Endothelial cell of umbilical vein (primary cell): ENCODE measurements around the gene COL20A1. TPM values are rescaled to one million over a fixed set of nuclear protein-coding genes. Genes with fewer than 3 reads are reported as not detected.

ENCODE experiments used
- BruUV-seq: library from RNA; stranded (reverse); fragments of 400-500 nt; replicated peaks from 2 replicates; lab custom pipeline; 2021; lab: Mats Ljungman, UMichigan
- CTCF ChIA-PET: fragments of 300-600, 350-600 bp; sonication (Branson Sonifier 250); formaldehyde crosslinking; loops from one replicate; lab custom pipeline; 2021; ENCODE audit warnings: antibody characterized with exemption, inconsistent platforms; lab: Charles Lee
- POLR2A ChIA-PET: fragments of 300-600, 350-600 bp; sonication (Branson Sonifier 250); formaldehyde crosslinking; loops from one replicate; lab custom pipeline; 2021; ENCODE audit warnings: antibody characterized with exemption, inconsistent platforms; lab: Charles Lee
- DNase-seq: peaks from one replicate; pipeline ENCODE4 v3.0.0-alpha.2; 2011; ENCODE audit warnings: low read depth, low spot score
- FAIRE-seq: peaks from 2 replicates; lab custom pipeline; 2011; peaks lifted over from hg19 to GRCh38; lab: Jason Lieb, UNC
- H2AFZ ChIP-seq: 2 replicates; pipeline ENCODE4 v1.6.0; 2012; ENCODE audit warnings: low read depth, low read length, control low read depth, inconsistent platforms
- H3K27ac ChIP-seq: 2 replicates; pipeline ENCODE4 v1.5.1; 2011; ENCODE audit warnings: low read depth, mild to moderate bottlenecking, control low read depth, low read length, moderate library complexity; ENCODE audit not compliant: insufficient read depth
- H3K27me3 ChIP-seq, 2 experiments: 2 replicates each; pipeline versions ENCODE4 v1.6.0 to v1.6.1; 2011; ENCODE audit warnings: low read length in 2 of 2, mixed read lengths in 1 of 2; ENCODE audit not compliant: control insufficient read depth in 2 of 2, insufficient read depth in 2 of 2
- H3K36me3 ChIP-seq, 2 experiments: 2 replicates in 1 of 2; 3 replicates in 1 of 2; pipeline ENCODE4 v1.5.1; 2011; ENCODE audit warnings: low read length in 2 of 2, mild to moderate bottlenecking in 1 of 2, moderate library complexity in 1 of 2; ENCODE audit not compliant: control insufficient read depth in 2 of 2, insufficient read depth in 2 of 2; ENCODE audit errors: extremely low read depth in 1 of 2
- H3K4me1 ChIP-seq: 3 replicates; pipeline ENCODE4 v1.5.1; 2011; ENCODE audit warnings: mild to moderate bottlenecking, low read length; ENCODE audit not compliant: control insufficient read depth, insufficient read depth; ENCODE audit errors: extremely low read depth
- H3K4me2 ChIP-seq: 2 replicates; pipeline ENCODE4 v1.6.1; 2011; ENCODE audit warnings: low read length, control low read depth, mixed read lengths; ENCODE audit not compliant: insufficient read depth
- H3K4me3 ChIP-seq, 3 experiments: fragments of 200-600 bp in 1 of 3; sonication (generic), shearing (Covaris generic) in 1 of 3; replicated peaks in 1 of 3; 2 replicates each; pipeline ENCODE4 v1.5.1; 2011 to 2016; ENCODE audit warnings: control low read depth in 3 of 3, low read length in 3 of 3, mild to moderate bottlenecking in 2 of 3, inconsistent platforms in 1 of 3, low read depth in 1 of 3, moderate library complexity in 1 of 3; ENCODE audit not compliant: insufficient read depth in 1 of 3
- H3K79me2 ChIP-seq: 2 replicates; pipeline ENCODE4 v1.6.0; 2012; ENCODE audit warnings: low read length, inconsistent platforms; ENCODE audit not compliant: control insufficient read depth, insufficient read depth
- H3K9ac ChIP-seq: replicated peaks from 2 replicates; pipeline ENCODE3; 2011; ENCODE audit warnings: low read length, control low read depth; ENCODE audit not compliant: insufficient read depth; ENCODE audit errors: extremely low read depth
- H3K9me1 ChIP-seq: replicated peaks from 3 replicates; pipeline ENCODE4 v1.6.0; 2011; ENCODE audit warnings: mild to moderate bottlenecking, low read length; ENCODE audit not compliant: control insufficient read depth, insufficient read depth; ENCODE audit errors: extremely low read depth
- H3K9me3 ChIP-seq: replicated peaks from 2 replicates; pipeline ENCODE4 v1.5.1; 2012; ENCODE audit warnings: low read length, inconsistent platforms; ENCODE audit not compliant: control insufficient read depth, insufficient read depth
- H4K20me1 ChIP-seq: replicated peaks from 2 replicates; pipeline ENCODE3; 2011; ENCODE audit warnings: mild to moderate bottlenecking, low read length; ENCODE audit not compliant: control insufficient read depth, insufficient read depth; ENCODE audit errors: extremely low read depth
- CTCF ChIP-seq, 2 donors: IDR thresholded peaks; 1 replicate in 1 of 2; 2 replicates in 1 of 2; pipeline ENCODE4 v1.5.1; 2011; ENCODE audit warnings: low read length in 2 of 2, mild to moderate bottlenecking in 2 of 2, moderate library complexity in 2 of 2, control low read depth in 1 of 2, inconsistent platforms in 1 of 2, low read depth in 1 of 2; ENCODE audit not compliant: insufficient read depth in 1 of 2; ENCODE audit errors: extremely low read depth in 1 of 2
- EZH2 ChIP-seq: IDR thresholded peaks from 2 replicates; pipeline ENCODE4 v1.6.1; 2012; ENCODE audit warnings: borderline replicate concordance, low read depth, mild to moderate bottlenecking, moderate library complexity, low read length, inconsistent platforms; ENCODE audit not compliant: severe bottlenecking
- FOS ChIP-seq: IDR thresholded peaks from 2 replicates; pipeline ENCODE4 v1.6.1; 2011; ENCODE audit warnings: mild to moderate bottlenecking, low read length, moderate library complexity, borderline replicate concordance; ENCODE audit not compliant: insufficient read depth
- GATA2 ChIP-seq: IDR thresholded peaks from 2 replicates; pipeline ENCODE4 v1.7.0; 2011; ENCODE audit warnings: low read depth, mild to moderate bottlenecking, moderate library complexity, mixed read lengths, low read length; ENCODE audit not compliant: insufficient read length, insufficient read depth
- JUN ChIP-seq: IDR thresholded peaks from 2 replicates; pipeline ENCODE4 v1.6.1; 2011; ENCODE audit warnings: borderline replicate concordance, low read depth; ENCODE audit not compliant: insufficient read length, insufficient read depth
- MYC ChIP-seq: IDR thresholded peaks from one replicate; pipeline ENCODE4 v1.6.1; 2011; ENCODE audit warnings: mild to moderate bottlenecking, low read depth, low read length
- POLR2A ChIP-seq: IDR thresholded peaks from 2 replicates; pipeline ENCODE4 v1.6.1; 2012; ENCODE audit warnings: low read depth, mild to moderate bottlenecking, control low read depth, low read length
- POLR2AphosphoS5 ChIP-seq: IDR thresholded peaks from 2 replicates; pipeline ENCODE4 v1.6.1; 2012; ENCODE audit warnings: low read depth, mild to moderate bottlenecking, control low read depth, low read length, moderate library complexity; ENCODE audit not compliant: insufficient read depth
- dilution Hi-C: fragments of 300-500 bp; cut with MboI; formaldehyde crosslinking; loops from one replicate; pipeline ENCODE4 v1.15.0; 2019; ENCODE audit warnings: low sequenced_read_pairs; ENCODE audit not compliant: extremely low pct_ligation_motif_present
- intact Hi-C: fragments of 100-400 bp; cut with micrococcal nuclease; formaldehyde crosslinking; loops from one replicate; pipeline ENCODE4 v1.10.0; 2022
- polyA plus RNA-seq, 4 experiments: library from polyadenylated mRNA; depleted of rRNA in 3 of 4; stranded (reverse) in 3 of 4; unstranded in 1 of 4; fragments of >200 nt; gene quantifications; 2 replicates each; pipeline versions ENCODE4 v1.2.1 to v1.2.3, GENCODE V29; 2011 to 2012; ENCODE audit warnings: missing spikeins in 1 of 4
- total RNA-seq: library from RNA; stranded (reverse); gene quantifications from 2 replicates; pipeline ENCODE4 v1.2.3, GENCODE V29; 2021
- TF ChIP-seq, protein P1 (sequence below): IDR thresholded peaks from 2 replicates; pipeline ENCODE4 v1.6.1; 2011; ENCODE audit not compliant: insufficient read depth, insufficient read length

Gene COL20A1
- total and polyA plus RNA-seq, 2 donors (not counting 3 experiments of a cell fraction or from before 2014, with no cell fraction given), result not detected

DNA sequence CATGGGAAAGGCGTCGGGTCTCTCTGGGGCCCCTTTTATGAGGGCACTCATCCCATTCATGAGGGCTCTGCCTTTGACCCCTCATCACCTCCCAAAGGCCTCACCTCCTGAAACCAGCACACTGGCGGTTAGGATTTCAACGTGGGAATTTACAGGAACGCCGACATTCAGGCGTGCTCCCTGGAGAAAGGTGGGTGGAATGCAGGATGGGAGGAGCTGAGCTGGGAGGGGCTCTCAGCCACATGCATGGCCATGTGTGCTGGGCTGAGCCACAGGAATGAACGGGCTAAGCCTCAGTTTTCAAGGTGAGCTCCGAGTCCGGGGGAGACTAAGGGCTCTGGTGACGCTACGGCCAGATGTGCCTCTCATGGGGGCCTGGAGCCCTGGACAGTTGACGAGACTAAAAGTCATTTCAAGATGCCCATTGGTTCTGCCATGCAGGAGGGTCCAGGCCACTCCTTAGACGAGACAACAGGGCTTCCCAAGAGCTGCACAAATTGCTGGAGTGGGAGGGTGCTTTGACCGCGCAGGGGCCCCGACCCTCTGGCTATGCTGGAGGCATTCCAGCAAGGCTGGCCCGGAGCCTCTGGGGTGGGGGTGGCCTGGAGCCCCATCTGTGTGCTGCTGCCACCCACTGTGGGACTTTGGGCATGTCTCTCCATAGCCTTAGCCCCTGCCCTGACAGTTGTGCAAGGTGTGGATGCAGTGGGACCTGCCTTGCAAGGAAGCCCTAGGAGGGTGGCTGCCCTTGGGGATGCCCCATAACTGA lies 24.1 kb upstream of the COL20A1 start:
- H3K4me1 ChIP-seq, result peaks cover 4% of the 10 kb centered on the region
- ChIA-PET CTCF (interaction anchor here (1.3 to 2.4 kb wide), 2 partner anchors 40 to 46 kb away, joined by 3 to 7 read pairs; no protein-coding TSS in a partner anchor), POLR2A (no interaction called here)
- intact Hi-C loops, result no loop called here
- peaks cover 12% of the 10 kb centered on the region for H3K79me2 ChIP-seq
- no peaks in the 10 kb centered on the region for H4K20me1 ChIP-seq
- BruUV-seq, result no TSS peak
- H3K9me3 ChIP-seq, result no peaks in the 10 kb centered on the region
- TF ChIP-seq JUN, result no peak
- TF ChIP-seq POLR2A, result no peak
- TF ChIP-seq CTCF (IDR thresholded peaks at IDR 0.05; ENCODE audit: extremely low read depth in 1 of 2, insufficient read depth in 1 of 2, low read depth in 1 of 2, low read length in 2 of 2), result no peak
- no peak for TF ChIP-seq EZH2
- TF ChIP-seq GATA2, result no peak
- TF ChIP-seq MYC, result no peak
- TF ChIP-seq FOS, result no peak
- TF ChIP-seq, protein P1, sequence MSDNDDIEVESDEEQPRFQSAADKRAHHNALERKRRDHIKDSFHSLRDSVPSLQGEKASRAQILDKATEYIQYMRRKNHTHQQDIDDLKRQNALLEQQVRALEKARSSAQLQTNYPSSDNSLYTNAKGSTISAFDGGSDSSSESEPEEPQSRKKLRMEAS, result no peak
- TF ChIP-seq POLR2AphosphoS5, result no peak
- no peak overlapping the region for H3K27ac ChIP-seq
- dilution Hi-C loops, result no loop called here
- H3K9me1 ChIP-seq, result no peaks in the 10 kb centered on the region
- H2AFZ ChIP-seq, result no peak overlapping the region
- no peaks in the 10 kb centered on the region for H3K36me3 ChIP-seq
- no peak overlapping the region for H3K4me3 ChIP-seq
- H3K27me3 ChIP-seq, result peaks cover 0 to 1% of the 10 kb centered on the region in 2 experiments
- H3K9ac ChIP-seq, result no peak overlapping the region
- no peak for FAIRE-seq
- no peak for DNase-seq
- no peak overlapping the region for H3K4me2 ChIP-seq
